ENCODE data around the gene GNG2. TPM values are rescaled to one million over a fixed set of nuclear protein-coding genes. Genes with fewer than 3 reads are reported as not detected.

The GNG2 gene
- total RNA-seq, 2 donors from 2014 or later, result 47.9 to 51.6 TPM

GRCh38 chr14:51912112-51912786 lies 51.8 kb downstream of the GNG2 start:
- Histone ChIP-seq H3K4me1 (ENCODE audit: control insufficient read depth, insufficient read depth, low read length) (peaks cover 3% of the 10 kb centered on the region), H3K4me3 (ENCODE audit: low read length) (no peak overlapping the region), H3K9ac (ENCODE audit: extremely low read depth, low read length, poor library complexity, severe bottlenecking) (no peak overlapping the region), H3K36me3 (ENCODE audit: control insufficient read depth, insufficient read depth, low read length) (no peaks in the 10 kb centered on the region), H3K27ac (ENCODE audit: low read depth, low read length) (no peak overlapping the region), H3K9me3 (ENCODE audit: control insufficient read depth, low read length) (no peaks in the 10 kb centered on the region), H3K27me3 (ENCODE audit: control insufficient read depth, insufficient read depth, low read length, poor library complexity, severe bottlenecking) (no peaks in the 10 kb centered on the region)
- H3K4me1 Mint-ChIP-seq, result no peaks in the 10 kb centered on the region
- H3K27me3 Mint-ChIP-seq (ENCODE audit: insufficient read depth), result peaks cover 2% of the 10 kb centered on the region
- no peaks in the 10 kb centered on the region for H3K36me3 Mint-ChIP-seq (ENCODE audit: low read depth)
- WGBS, 2 experiments (ENCODE audit: insufficient coverage in 1 of 2, insufficient read length in 1 of 2), result 93 to 100% methylated on average over 2 of the region's 2 CpGs
- DNase-seq, result no peak
- no peak overlapping the region for H3K27ac Mint-ChIP-seq
- H3K9me3 Mint-ChIP-seq, result no peaks in the 10 kb centered on the region
- no peak overlapping the region for H3K4me3 Mint-ChIP-seq
- TF ChIP-seq CTCF (conservative IDR thresholded peaks at IDR 0.05), result no peak

GRCh38 chr14:51914310-51914709 lies 53.9 kb downstream of the GNG2 start:
- Mint-ChIP-seq H3K9me3 (no peaks in the 10 kb centered on the region), H3K36me3 (ENCODE audit: low read depth) (no peaks in the 10 kb centered on the region), H3K27ac (no peak overlapping the region), H3K27me3 (ENCODE audit: insufficient read depth) (peaks cover 2% of the 10 kb centered on the region), H3K4me1 (no peaks in the 10 kb centered on the region), H3K4me3 (no peak overlapping the region)
- H3K27me3 ChIP-seq (ENCODE audit: control insufficient read depth, insufficient read depth, low read length, poor library complexity, severe bottlenecking), result no peaks in the 10 kb centered on the region
- TF ChIP-seq CTCF (conservative IDR thresholded peaks at IDR 0.05), result no peak
- H3K9me3 ChIP-seq (ENCODE audit: control insufficient read depth, low read length), result no peaks in the 10 kb centered on the region
- H3K36me3 ChIP-seq (ENCODE audit: control insufficient read depth, insufficient read depth, low read length), result no peaks in the 10 kb centered on the region
- H3K27ac ChIP-seq (ENCODE audit: low read depth, low read length), result no peak overlapping the region
- 78 to 91% methylated on average over 4 to 6 of the region's 6 CpGs for WGBS, 2 experiments (ENCODE audit: insufficient coverage in 1 of 2, insufficient read length in 1 of 2)
- H3K4me1 ChIP-seq (ENCODE audit: control insufficient read depth, insufficient read depth, low read length), result peaks cover 3% of the 10 kb centered on the region
- H3K4me3 ChIP-seq (ENCODE audit: low read length), result no peak overlapping the region
- no peak overlapping the region for H3K9ac ChIP-seq (ENCODE audit: extremely low read depth, low read length, poor library complexity, severe bottlenecking)
- DNase-seq, result no peak

- Histone ChIP-seq H3K27ac (ENCODE audit: low read depth, low read length) (no peak overlapping the region), H3K9ac (ENCODE audit: extremely low read depth, low read length, poor library complexity, severe bottlenecking) (no peak overlapping the region), H3K4me1 (ENCODE audit: control insufficient read depth, insufficient read depth, low read length) (peaks cover 3% of the 10 kb centered on the region), H3K27me3 (ENCODE audit: control insufficient read depth, insufficient read depth, low read length, poor library complexity, severe bottlenecking) (no peaks in the 10 kb centered on the region), H3K4me3 (ENCODE audit: low read length) (no peak overlapping the region), H3K36me3 (ENCODE audit: control insufficient read depth, insufficient read depth, low read length) (no peaks in the 10 kb centered on the region), H3K9me3 (ENCODE audit: control insufficient read depth, low read length) (no peaks in the 10 kb centered on the region)
- no peaks in the 10 kb centered on the region for H3K36me3 Mint-ChIP-seq (ENCODE audit: low read depth)
- peaks cover 5% of the 10 kb centered on the region for H3K4me1 Mint-ChIP-seq
- WGBS, 2 experiments (ENCODE audit: insufficient coverage in 1 of 2, insufficient read length in 1 of 2), result 94 to 100% methylated on average over 4 to 6 of the region's 6 CpGs
- no peaks in the 10 kb centered on the region for H3K9me3 Mint-ChIP-seq
- H3K27ac Mint-ChIP-seq, result no peak overlapping the region
- H3K4me3 Mint-ChIP-seq, result no peak overlapping the region
- DNase-seq, result no peak
- TF ChIP-seq CTCF (conservative IDR thresholded peaks at IDR 0.05), result no peak
- no peaks in the 10 kb centered on the region for H3K27me3 Mint-ChIP-seq (ENCODE audit: insufficient read depth)
These were observed 56.8 kb downstream of the GNG2 start for GRCh38 chr14:51917193-51917592.
